Measurements from ENCODE around the gene LDLRAD2.
"Not testable (repeated sequence)": the region's sequence is repeated elsewhere in the genome, so short reads cannot be mapped to it uniquely, and the experiment has no call there.

Gene LDLRAD2

DNA sequence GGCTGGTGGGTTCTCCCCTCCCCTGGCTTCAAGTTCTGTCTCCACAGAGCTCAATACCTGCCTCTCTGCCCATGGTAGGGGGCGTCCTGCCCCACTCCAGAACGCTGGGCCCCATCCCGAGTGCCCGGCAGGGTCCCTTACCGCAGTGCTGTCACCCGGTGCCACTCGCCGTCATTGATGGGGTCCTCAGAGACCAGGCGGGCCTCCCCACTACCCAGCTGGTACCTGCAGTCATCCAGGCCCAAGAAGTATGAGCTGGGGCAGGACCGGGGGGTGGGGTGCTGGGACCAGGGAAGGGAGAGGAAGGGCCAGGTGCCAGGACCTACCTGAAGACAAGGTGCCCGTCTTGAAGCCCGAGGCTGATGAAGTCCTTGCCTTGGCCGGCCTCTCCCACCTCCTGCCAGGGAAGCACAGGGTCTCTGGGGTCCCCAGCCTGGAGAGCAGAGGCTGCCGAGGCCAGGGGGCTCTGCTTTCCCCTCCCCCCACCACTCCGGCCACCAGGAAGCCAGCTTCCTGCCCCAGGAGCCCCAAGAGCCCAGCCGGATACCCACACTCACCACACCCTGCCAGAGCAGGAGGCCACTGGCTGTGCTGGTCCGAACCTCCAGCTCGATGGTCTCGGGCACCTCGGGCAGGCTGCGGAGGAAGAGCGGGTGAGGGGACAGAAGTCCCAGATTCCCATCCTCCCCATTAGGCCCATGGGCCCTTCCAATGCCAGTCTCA, 12.1 kb downstream of the LDLRAD2 start:
- no peak for DNase-seq (ENCODE audit: low read depth in 2 of 2)

DNA sequence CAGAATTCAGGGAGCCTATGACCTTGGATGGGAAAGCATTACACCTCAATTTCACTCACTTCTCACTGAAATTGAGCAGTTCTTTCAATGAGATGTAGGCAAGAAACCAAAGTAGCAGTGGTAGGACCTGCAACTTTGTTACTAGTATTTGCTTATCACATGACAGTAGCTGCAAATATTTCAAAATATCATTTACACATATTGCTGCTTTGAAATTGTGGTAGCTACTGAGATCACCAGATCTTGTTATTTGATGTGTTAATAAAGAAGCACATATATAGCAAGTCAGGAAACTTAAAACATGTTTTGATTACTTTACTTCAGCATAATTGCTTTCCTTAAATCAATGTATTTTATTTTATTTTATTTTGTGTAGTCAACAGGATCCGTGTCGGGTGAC, 12.9 kb downstream of the LDLRAD2 start:
- DNase-seq (ENCODE audit: low read depth in 2 of 2): no peak

DNA sequence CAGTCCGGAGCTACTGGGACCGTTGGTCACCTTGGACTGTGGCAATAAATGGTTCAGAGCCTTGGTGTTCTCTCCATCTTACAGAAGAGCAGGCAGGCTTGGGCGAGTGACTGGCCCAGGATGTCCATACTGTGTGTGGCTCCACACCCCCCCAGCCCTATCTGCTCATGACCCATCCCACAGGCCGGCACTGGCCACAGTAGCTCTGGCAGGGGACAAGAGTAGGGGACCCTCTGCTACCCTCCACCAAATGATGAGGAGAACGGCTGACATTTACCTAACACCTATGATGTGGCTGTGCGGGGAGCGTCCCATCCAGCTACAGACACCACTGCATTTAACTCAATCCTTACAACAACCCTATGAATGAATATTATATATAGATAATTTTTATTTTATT, 13.3 kb downstream of the LDLRAD2 start:
- DNase-seq (ENCODE audit: low read depth in 2 of 2): no peak

DNA sequence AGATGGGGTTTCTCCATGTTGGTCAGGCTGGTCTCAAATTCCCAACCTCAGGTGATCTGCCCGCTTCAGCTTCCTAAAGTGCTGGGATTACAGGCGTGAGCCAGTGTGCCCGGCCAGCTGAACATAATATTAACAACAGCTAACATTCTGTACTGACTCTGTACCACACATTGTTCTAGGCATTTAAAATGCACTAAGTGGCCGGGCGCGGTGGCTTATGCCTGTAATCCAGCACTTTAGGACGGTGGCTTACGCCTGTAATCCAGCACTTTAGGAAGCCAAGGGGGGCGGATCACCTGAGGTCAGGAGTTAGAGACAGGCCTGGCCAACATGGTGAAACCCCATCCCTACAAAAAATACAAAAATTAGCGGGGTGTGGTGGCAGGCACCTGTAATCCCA, 14.6 kb downstream of the LDLRAD2 start:
- not testable (repeated sequence) for DNase-seq (ENCODE audit: low read depth in 2 of 2)

DNA sequence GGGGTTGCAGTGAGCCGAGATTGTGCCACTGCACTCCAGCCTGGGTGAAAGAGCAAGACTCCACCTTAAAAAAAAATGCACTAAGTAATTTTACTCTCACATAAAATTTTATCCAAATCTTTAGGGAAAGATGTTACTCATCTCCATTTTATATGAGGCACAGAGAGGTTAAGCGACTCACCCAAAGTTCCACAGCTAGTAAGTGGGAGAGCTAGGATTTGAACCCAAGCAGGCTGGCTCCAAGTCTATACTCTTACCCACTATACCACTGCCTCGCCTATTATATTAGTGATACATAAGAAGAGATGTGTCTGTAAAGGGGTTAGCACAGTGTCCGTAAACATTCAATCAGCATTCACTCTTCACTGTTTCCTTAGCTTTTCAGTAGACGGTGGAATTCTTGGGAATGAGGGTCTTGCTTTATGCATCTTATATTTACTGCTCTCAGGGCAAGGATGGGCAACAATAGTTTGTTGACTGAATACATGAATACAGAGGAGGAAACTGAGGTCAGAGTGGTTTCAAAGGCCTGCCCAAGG, 15.1 kb downstream of the LDLRAD2 start:
- no peak for DNase-seq (ENCODE audit: low read depth in 2 of 2)

DNA sequence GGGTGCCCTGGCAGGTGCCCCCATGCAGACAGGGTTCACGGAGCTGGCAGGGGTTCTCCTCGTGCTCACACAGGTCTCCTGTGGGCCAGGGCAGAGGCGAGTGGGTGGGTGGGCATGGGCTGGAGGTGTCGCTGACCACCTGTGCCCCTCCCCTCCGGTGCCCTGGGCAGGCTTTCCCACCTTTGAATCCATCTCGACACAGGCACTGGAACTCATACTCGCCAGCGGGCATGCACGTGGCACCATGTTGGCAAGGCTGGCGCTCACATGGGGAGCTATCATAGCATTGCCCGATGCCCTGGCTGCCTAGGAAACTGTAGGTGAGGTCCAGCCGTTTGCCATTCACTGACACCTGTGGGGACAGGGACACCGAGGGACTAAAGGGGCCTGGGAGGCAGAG, 16.0 kb downstream of the LDLRAD2 start:
- DNase-seq (ENCODE audit: low read depth in 2 of 2): no peak

DNA sequence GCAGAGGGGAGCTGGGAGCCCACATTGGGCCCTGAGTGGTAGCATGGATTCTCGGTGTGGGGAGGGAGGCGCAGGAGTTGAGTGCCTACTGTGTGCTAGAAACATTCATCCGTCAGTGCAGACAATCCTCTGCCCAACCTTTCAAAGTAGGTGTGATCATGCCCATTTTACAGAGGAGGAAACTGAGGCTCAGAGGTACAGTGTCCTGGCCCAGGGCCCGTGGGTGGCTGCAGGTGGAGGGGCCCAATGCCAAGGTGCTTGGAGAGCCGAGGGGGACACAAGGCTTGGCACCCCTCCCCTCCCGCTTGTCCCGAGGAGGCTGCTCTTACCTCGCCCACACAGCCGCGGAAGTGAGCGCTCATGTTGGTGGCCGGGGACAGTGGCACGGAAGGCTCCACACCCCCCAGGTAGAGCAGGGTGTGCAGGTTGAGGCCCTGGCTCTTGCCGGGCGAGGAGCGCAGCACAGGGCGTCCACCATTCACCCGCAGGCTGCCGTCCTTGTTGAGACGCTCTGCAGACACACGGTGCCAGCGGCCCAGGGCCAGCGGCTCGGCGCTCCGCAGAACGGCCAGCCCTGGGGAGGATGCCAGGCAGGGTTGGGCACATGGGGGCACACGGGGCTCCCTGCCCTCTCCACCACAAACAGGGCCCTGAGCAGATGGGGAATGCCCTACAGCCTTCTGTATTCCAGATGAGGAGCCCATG, 16.6 kb downstream of the LDLRAD2 start:
- no peak for DNase-seq (ENCODE audit: low read depth in 2 of 2)

DNA sequence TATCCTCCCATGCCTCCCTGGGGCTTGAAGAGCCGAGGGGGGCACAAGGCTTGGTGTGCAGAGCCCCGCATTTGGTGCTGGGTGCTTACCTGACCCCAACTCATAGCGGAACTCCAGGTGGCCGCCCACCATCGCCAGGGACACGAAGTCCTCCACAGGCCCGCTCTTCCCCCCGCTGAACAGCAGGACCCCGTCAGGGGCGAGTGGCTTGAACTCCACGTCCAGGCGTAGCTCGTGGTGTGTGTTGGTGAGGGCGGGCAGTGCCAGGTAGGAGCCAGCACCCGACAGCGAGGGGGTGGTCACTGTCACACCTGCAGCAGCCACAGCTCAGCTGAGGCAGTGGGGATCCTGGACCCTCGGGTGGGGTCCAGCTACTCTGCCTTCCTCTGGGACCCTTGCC, 17.2 kb downstream of the LDLRAD2 start:
- DNase-seq (ENCODE audit: low read depth in 2 of 2): no peak

DNA sequence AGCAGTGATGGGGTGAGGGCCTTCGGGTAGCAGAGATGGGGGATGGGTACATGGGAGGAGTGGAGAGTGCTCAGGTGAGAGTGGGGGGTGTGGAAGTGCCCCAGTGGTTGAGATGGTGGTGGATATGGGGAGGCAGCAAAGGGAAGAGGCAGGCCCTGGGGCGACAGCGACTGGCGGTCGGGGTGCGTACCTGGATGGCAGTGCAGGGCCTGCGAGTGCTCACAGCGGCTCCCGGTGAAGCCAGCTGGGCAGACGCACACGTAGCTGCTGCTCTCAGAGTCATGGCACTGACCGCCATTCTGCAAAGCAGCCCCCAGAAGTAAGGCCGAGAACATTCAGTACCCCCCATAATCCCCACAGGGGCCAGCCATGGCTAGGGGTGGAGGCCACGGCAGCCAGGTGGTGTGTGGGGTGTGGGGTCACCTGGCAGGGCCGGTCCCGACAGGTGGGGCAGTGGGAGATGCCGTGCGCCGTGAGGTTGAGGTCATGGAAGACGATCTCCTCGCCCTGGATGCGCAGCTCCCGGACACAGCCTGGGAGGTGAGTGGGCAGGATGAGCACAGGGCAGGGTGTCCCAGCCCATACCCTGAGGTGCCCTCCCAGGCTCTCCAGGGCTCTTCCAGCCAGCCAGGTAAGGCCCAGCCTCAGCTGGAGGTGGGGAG, 18.9 kb downstream of the LDLRAD2 start:
- no peak for DNase-seq (ENCODE audit: low read depth in 2 of 2)

DNA sequence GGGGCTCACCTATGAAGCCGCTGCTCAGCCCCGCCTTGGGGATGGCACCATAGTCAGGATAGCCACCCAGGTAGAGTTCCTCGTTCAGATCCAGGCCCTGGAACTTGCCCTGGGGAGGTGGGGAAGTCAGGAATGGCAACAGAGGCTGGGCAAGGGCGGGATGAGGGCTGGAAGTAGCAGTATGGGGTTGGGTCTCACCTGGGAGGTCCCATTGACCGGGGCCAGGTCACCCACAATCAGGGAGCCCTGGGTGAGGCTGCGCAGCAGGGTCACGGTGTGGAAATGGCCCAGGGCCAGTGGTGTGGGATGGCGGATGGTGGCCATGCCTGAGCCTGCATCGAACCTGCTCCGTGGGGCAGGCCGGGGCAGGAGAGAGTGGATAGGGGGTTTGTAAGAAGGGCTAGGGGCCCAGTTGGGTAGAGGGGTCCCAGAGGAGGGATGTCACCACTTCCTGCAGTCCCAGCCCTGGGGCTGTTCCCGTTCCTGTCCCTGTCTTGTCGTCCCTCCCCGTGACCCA, 19.4 kb downstream of the LDLRAD2 start:
- DNase-seq (ENCODE audit: low read depth in 2 of 2): no peak

DNA sequence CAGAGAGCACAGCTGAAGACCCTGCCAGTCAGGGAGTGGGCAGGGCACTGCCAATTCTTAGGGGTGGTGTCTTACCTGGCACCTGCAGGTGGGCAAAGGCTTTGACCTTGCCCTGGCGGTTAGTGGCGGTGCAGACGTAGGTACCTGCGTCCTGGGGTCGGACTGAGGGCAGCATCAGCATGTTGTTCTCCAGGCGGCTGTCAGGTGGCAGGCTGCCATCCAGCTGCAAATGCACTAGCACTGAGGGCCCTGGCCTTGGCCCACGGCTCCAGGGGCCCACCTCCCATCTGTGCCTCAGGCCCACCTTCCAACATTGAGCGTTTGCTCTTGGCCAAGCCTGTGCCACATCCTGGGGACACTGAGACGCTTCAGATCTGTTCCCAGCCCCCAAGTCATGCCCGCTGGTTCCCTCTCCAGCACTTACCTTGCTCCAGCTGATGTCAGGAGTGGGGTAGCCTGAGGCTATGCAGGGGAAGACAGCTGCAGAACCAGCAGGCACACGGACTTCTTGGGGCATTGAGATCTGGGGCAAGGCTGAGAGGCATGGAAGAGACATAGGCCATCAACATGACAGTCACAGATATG, 21.4 kb downstream of the LDLRAD2 start:
- DNase-seq (ENCODE audit: low read depth in 2 of 2): no peak

DNA sequence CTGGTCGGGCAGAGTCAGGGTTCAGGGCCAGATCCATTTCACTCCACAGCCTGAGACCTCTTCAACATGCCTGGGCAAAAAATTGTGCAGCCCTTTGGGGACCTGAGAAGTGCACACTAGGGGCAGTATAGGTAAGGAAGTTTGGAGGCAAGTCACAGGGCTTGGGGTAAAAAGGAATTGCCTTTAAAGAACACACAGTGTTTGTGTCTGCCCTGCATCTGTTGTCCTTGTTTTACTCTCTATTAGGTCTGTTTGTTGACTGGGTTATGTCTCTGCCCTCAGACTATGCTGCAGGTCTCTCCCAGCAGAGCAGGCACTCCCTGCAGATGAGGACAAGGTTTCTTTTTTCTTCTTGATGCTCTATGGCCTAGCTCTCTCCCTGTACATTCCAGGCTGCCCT, 22.0 kb downstream of the LDLRAD2 start:
- no peak for DNase-seq (ENCODE audit: low read depth in 2 of 2)

DNA sequence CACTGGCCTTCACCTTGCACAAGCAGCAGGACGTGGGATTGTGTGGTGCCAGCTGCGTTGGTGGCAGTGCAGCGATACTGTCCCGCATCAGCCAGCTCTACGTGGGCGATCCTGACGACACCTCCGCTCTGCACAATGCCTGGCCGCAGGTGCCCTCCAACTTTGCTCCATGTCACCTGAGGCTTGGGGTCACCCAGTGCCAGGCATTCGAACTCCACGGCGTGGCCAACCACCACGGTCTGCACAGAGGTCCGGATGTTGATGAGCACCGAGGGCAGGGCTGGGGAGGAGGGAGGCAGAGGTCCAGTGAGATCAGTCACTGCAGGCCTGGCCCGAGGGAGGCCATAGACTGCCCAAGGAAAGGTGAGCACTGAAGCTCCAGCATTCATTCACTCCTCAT, 22.6 kb downstream of the LDLRAD2 start:
- no peak for DNase-seq (ENCODE audit: low read depth in 2 of 2)

DNA sequence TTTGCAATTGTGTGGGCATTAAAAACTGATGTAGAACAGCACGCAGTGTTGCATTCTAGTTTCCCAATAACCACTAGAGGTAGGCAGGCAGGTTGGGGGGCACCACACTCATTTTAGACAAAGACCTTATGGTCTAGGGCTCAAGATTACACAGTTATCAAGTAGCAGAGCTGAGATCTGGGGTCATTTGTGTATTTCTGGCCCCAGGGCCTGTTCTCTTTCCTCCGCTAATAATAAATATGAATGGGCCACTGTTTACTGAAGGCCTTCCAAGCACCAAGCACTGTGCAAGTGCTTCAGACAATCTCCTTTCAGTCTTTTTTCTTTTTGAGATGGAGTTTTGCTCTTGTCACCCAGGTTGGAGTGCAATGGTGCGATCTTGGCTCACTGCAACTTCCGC, 23.9 kb downstream of the LDLRAD2 start:
- no peak for DNase-seq (ENCODE audit: low read depth in 2 of 2)

DNA sequence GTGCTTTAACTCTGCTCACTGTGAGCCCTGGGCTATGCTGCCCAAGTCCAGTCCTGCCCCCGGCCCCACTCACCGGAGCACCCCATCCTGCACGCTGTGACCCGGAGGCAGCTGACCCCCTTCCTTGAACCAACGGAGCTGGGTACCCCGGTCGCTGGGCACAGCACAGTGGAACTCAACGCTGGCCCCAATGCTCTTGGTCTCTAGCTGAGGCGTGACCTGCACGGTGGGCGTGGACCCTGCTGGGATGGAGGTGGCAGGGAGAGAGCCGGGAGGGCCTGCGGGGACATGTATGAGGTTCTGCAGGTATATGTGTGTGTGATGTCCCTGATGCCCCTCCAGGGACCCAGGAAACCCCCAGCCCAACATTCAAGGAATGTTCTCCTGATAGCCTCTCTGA, 24.7 kb downstream of the LDLRAD2 start:
- no peak for DNase-seq (ENCODE audit: low read depth in 2 of 2)

DNA sequence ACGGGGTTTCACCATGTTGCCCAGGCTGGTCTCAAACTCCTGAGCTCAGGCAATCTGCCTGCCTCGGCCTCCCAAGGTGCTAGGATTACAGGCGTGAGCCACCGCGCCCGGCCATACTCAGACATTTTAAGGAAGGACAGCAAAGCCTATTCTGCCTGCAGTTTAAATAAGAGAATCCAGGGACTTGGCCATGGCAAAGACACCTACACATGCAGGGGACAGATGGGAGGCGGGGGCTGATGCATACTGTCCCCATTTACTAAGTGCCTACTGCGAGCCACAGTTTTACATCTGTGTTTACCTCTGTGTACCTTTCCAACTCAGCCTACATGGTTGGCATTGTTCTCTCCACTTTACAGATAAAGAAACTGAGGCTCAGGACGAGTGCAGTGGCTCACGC, 25.4 kb downstream of the LDLRAD2 start:
- DNase-seq (ENCODE audit: low read depth in 2 of 2): no peak

DNA sequence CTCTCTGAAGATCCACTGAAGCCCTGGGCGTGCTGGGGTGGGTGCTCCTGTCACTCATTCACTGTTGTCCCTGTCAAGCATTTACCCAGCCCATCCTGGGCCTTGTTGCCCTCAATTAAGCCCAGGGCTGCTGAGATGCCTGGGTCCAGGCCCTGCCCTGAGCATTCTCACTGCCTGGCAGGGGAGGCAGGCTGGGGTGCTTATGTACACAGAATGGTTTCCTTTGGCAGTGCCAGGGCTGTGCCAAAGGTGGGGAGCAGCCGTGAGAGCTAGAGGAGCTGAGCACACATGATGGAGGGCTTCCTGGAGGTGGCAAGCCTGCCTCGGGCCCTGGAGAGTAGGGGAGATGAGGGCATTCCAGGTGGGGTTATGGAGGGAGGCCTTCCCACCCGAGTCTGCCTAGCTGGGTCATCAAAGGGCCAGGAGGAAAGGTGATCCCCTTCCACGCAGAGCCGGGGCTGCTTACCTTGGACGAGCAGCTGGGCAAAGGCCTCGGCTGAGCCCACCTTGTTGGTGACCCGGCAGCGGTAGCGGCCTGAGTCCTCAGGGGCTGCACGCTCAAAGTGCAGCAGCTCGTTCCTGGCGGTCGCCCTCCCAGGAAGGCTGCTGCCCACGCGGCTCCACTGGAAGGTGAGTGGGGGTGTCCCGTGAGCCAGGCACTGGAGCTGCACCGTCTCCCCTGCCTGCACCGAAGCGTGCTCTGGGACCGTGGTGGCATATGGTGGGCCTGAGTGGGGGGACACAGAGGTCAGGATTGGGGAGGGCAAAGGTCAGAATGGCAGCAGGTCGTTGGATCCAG, 26.5 kb downstream of the LDLRAD2 start:
- no peak for DNase-seq (ENCODE audit: low read depth in 2 of 2)

DNA sequence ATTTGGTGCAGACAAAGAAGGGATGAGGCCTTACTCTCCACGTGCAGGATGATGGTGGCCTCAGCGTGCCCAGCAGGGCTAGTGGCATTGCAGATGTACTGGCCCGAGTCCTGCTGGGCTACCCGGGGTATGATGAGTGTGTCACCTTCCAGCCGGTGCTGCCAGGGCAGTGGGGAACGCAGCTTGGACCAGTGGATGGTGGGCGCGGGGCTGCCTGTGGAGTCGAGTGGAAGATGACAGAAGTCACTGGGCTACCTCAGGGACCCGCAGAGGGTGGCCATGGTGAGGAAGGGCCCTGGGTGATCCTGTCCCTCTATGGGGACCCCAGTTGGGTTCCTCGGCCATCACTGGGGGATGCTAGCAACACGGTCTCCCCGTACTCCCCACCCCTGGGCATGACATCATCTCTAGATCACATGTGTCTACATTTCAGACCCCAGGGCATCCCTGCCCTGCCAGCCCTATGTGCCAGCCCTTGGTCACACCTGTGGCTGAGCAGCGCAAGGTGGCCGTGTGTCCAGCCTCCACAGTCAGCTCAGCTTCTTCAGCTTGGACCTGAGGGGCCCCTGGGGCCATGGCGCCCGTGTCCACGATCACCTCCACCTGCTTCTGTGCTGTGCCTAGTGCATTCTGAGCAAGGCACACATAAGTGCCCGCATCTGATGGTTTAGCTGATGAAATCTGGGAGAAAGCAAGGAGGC, 27.4 kb downstream of the LDLRAD2 start:
- DNase-seq (ENCODE audit: low read depth in 2 of 2): no peak

DNA sequence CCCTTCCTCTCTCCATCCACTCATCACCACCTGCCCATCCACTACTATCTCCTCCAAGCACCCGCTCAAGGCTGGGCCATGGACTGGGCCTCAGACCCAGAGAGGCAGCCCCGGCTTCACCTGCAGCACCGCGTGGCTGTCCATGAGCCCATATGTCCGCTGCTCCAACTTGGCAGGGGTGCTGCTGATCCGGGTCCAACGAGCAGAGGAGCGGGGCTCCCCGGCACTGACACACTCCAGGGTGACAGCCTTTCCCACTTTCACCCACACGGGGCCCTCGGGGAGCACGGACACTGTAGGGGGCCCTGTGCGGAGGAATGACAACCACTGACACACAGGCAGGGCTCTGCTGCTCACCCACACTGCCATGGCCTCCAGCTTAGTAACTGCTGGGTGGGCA, 28.9 kb downstream of the LDLRAD2 start:
- DNase-seq (ENCODE audit: low read depth in 2 of 2): no peak

DNA sequence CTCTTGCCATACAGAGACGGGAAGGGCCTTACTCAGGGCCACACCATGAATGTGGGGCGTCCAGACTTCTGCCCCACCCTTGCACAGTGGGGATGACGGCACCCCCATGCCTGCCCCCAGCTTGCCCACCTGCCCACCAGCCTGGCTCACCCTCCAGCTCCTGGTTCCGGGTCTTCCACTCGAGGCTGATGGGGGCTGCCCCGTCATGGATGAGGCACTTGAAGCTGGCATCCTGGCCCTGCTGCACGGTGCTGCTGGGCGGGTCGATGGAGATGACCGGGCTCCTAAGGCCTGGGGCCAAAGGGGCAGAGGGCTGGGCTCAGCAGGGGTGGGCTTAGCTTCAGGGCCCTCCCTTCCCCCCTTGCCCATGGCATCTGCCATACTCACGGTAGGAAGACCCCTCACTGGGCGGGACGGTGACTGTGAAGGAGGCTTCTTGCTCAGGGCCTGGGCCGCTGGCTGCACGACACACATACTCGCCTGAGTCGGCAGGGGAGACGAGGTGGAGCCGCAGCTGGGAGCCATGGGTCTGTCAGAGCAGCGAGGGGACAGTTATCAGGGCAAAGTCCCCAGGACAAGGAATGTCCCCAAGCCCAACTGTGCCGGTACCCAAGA, 29.9 kb downstream of the LDLRAD2 start:
- no peak for DNase-seq (ENCODE audit: low read depth in 2 of 2)
